Measurements from ENCODE around the gene PROK2.

PROK2 gene

GRCh38 chr3:71742621-71743020 lies 42.3 kb downstream of the PROK2 start:
- no peak for DNase-seq (ENCODE audit: low read depth)

DNA sequence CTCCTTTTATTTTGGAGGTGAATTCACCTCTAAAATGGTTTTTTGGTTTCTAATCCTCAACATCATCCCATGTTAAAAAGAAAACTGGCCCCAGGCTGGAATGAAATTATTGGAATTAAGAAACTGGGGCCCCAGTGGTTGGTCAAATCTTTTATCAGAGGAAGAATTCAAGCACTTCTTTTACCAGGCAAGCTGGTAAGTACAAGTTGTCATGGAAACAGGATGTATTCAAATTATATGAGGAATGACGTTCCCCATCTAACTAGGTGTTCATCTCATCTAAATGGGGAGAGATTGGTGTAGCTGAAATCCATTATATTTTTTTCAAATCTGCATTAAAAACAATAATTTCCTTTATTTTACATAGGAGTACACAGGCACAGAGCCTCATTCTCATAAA lies 50.1 kb downstream of the PROK2 start:
- no peak for DNase-seq (ENCODE audit: low read depth)

- DNase-seq (ENCODE audit: low read depth) = no peak
Observed at GRCh38 chr3:71733319-71733718, 51.6 kb downstream of the PROK2 start.

DNA sequence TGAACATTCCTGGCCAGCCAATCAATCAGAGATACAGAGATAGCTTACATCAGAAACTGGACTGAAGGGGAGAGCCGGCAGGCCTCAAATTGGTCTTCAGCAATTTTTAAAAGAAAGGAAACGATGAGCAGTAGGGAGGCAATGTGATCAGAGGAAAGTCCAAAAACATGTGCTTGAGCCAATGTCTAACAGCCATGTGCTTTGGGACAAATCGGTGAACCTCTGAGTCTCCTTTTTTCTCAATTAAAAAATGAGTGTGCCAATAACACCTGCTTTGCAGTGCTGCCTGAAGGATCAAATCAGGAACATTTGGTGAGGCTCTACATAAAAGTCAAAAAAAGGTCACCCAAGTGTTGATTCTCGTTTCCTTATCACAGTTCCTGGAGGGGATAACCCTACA lies 52.3 kb downstream of the PROK2 start:
- DNase-seq (ENCODE audit: low read depth) = no peak

DNA sequence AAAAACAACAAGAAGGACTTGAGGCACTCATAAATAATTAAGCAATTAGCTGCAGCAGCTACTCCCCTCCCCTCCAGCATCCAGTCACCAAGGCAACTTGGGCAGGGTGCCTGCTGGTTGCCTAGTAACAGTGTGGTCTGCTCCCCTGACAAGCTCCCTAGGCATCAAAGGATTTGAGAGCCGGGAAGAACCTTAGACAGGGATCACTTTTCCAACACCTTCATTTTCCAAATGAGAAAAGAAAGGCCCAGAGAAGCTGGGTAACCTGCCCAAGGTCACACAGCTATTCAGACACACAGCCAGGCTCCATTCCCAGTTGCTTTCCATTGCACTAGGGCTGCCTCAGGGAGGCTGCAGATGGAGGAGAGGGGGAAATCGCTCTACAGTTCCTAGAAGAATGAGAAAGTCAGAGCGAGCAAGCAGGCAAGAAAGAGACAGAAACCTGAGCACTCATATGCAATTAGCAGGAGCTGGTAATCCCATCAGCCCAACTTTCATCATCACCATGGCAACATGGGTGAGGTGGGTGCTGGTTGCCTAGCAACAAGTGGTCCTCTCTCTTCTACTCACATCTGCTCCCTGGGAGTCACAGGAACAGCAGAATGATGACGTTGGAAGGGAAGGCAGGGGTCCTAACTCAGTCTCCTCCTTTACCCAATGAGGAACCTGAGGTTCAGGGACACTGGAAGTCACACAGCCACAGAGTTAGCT lies 56.2 kb downstream of the PROK2 start:
- no peak for DNase-seq (ENCODE audit: low read depth)

DNA sequence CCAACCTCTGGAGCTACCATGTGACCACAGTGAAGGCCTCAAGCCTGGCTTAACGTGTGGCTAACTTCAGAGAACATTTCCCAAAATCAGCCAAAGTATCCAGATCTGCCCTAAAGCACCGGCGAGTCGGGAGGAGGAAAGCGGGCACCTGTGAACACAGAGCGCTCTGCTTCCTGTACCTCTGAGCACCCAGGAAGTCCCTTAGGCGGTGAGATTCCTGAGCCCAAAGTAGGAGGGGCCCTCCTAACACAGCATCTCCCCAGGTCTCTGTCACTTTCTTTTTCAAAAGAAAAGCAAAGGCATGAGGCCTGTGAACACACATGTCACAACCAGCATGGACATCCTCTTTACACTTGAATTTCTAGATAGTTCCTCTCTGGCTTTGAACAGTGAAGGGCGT lies 58.8 kb downstream of the PROK2 start:
- DNase-seq (ENCODE audit: low read depth) = peak; percentile 31

- DNase-seq (ENCODE audit: low read depth) = no peak
Observed at GRCh38 chr3:71725271-71725991, 59.5 kb downstream of the PROK2 start, which contains the start of gene EIF4E3. Gene EIF4E3 (minus strand): TSS chr3:71725402. CDS start chr3:71725367, 35 bp downstream.

GRCh38 chr3:71724584-71725270 lies 60.2 kb downstream of the PROK2 start:
- DNase-seq (ENCODE audit: low read depth) = no peak

DNA sequence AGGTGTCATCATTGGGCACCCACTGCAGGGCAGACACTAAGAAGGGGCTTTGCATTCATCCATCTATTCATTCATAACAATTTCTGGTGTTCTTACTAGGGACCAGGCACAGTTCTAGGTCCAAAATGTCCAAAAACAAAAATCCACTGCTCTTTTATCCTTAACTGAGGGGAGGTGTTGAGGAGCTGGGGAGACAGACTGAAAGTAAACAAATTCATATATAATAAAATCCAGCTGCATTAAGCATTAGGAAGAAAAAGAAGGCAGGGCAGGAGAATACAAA lies 60.8 kb downstream of the PROK2 start:
- DNase-seq (ENCODE audit: low read depth) = no peak

- DNase-seq (ENCODE audit: low read depth) = no peak
Observed at GRCh38 chr3:71723452-71724170, 61.3 kb downstream of the PROK2 start.

DNA sequence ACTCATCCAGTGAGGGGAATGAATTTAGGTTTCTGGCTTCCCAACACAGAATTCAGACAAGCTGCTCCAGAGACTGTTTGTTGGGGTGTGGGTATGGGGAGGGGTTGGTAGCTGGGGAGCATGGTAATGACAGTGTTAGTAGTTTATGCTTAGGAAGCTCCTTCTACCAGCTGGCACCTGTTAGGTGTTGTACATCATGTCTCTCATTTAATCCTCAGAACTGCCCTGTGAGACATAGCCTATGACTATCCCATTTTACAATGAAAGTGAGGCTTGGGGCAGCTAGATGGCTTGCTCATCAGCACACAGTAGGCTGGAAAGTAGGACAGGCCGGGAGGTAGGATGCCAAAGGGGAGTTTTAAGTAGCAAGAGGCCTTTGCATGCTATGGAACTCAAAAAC lies 62.3 kb downstream of the PROK2 start:
- DNase-seq (ENCODE audit: low read depth) = no peak
